Kidney glomerular epithelial cell (primary cell): ENCODE data around the gene DHFR.

ENCODE experiments used
- DNase-seq: peaks from one replicate; lab custom pipeline; 2025; lab: John Stamatoyannopoulos, UW

DHFR gene

GRCh38 chr5:80655231-80655774, 520 bp upstream of the DHFR start:
- no peak for DNase-seq

GRCh38 chr5:80654054-80654390, 761 bp downstream of the DHFR start:
- DNase-seq, result no peak

GRCh38 chr5:80653502-80653901, 1.3 kb downstream of the DHFR start:
- DNase-seq, result no peak

GRCh38 chr5:80646926-80647325, 7.9 kb downstream of the DHFR start:
- DNase-seq, result no peak

- DNase-seq, result no peak
Observed at GRCh38 chr5:80644900-80645299, 9.9 kb downstream of the DHFR start.

- DNase-seq, result no peak
Observed at GRCh38 chr5:80641353-80641752, 13.4 kb downstream of the DHFR start.

GRCh38 chr5:80634193-80634592, 20.6 kb downstream of the DHFR start:
- no peak for DNase-seq

- DNase-seq, result no peak
Observed at GRCh38 chr5:80632700-80633099, 22.1 kb downstream of the DHFR start.

- DNase-seq, result no peak
Observed at GRCh38 chr5:80631278-80632259, 23.2 kb downstream of the DHFR start.

- no peak for DNase-seq
Observed at GRCh38 chr5:80629281-80629680, 25.5 kb downstream of the DHFR start.

- DNase-seq, result no peak
Observed at GRCh38 chr5:80625230-80625629, 29.6 kb downstream of the DHFR start.

- no peak for DNase-seq
Observed at GRCh38 chr5:80623999-80624398, 30.8 kb downstream of the DHFR start.

GRCh38 chr5:80622756-80623155, 32.0 kb downstream of the DHFR start:
- DNase-seq, result no peak

- no peak for DNase-seq
Observed at GRCh38 chr5:80620211-80620610, 34.6 kb downstream of the DHFR start.

GRCh38 chr5:80619086-80619485, 35.7 kb downstream of the DHFR start:
- DNase-seq, result no peak

- no peak for DNase-seq
Observed at GRCh38 chr5:80618438-80618837, 36.3 kb downstream of the DHFR start.

GRCh38 chr5:80615266-80615914, 39.4 kb downstream of the DHFR start:
- DNase-seq, result no peak

- no peak for DNase-seq
Observed at GRCh38 chr5:80609692-80610091, 45.1 kb downstream of the DHFR start.

- no peak for DNase-seq
Observed at GRCh38 chr5:80608731-80609130, 46.1 kb downstream of the DHFR start.

- DNase-seq, result no peak
Observed at GRCh38 chr5:80607832-80608231, 47.0 kb downstream of the DHFR start.

GRCh38 chr5:80607343-80607742, 47.4 kb downstream of the DHFR start:
- DNase-seq, result no peak

GRCh38 chr5:80600943-80601693, 53.7 kb downstream of the DHFR start:
- no peak for DNase-seq
